Activated naive CD4-positive, alpha-beta T cell treated with anti-CD3 and anti-CD28 coated beads, Interleukin-2, amount 10 ng/mL, durations not matched to agents 5 hours and 36 hours (primary cell): ENCODE results near the gene GPR55. TPM values are rescaled to one million over a fixed set of nuclear protein-coding genes. Genes with fewer than 3 reads are reported as not detected.

Experiments
- total RNA-seq, 2 experiments: library from RNA; stranded (reverse); gene quantifications; one replicate each; pipeline ENCODE4 v1.2.3, GENCODE V29; 2021

GPR55 gene, protein sequence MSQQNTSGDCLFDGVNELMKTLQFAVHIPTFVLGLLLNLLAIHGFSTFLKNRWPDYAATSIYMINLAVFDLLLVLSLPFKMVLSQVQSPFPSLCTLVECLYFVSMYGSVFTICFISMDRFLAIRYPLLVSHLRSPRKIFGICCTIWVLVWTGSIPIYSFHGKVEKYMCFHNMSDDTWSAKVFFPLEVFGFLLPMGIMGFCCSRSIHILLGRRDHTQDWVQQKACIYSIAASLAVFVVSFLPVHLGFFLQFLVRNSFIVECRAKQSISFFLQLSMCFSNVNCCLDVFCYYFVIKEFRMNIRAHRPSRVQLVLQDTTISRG
- 1 to 10 TPM; 2.4 to 2.9 TPM for total RNA-seq

DNA sequence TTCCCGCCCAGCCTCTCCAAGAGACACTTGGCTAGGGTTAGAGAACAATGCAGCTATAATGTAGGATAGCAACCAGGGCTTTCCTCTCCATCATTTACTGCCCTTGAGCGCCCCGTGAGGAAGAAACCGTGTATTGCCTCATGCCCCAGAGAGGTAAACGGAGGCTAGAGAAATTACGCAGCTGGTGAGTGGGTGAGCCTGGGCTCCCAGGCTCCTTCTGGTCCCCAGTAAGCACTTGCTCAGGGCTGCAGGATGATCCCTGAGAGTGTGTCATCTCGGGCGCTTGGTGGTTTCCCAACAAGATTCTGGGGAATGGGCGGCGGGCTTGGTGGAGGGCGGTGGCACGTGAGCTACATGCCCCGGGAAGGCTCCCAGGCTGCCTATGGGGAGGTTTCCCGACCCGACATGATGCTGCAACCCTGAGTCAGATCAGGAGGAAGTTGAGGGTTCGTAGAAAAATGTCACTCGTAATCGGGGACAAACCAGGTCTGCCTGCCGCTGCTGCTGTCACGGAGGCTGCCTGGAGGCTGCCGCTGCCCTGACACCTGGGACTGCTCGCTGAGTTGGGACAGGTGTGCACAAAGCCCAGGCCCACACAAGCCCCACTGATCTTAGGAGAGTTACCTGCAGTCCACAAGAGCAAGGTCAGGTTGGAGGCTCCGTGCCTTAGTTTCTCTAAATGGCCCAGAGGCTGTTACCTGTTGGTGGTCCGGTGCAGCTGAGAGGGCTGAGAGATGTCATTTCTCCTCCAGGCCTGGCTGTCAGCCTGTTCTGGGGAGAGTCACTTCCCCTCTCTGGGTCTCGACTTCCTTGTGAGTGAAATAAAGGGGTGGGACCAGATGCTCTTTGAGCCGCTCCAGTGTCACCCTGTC, at the start of gene GPR55:
Gene GPR55, minus strand, starts transcription at position 773 of the 872 bp plus-strand sequence. CDS start 14,280 bp downstream, outside the sequence.

DNA sequence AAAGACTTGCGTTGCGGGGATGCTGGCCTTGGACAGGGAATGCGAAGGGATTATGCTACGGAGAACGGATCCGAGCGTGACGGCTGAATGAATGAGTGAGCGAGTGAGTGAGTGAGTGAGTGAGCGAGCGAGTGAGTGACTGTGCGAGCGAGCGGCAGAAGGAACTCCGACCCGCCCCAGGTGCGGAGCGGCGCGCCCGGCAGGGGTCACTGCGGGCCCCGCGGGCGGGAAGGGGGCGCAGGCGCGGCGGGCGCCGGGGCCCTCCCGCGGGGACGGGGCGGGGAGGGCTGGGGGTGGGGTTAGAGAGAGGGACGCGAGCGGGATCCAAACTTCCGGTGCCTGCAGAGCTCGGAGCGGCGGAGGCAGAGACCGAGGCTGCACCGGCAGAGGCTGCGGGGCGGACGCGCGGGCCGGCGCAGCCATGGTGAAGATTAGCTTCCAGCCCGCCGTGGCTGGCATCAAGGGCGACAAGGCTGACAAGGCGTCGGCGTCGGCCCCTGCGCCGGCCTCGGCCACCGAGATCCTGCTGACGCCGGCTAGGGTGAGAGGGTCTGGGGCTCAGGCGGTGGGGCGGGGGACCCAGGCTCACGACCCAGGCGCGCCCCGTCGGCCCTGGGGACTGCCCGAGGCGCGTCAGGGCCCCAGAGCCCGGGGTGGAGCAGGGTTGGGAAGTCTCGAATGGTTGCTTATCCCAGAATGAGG, 60.3 kb downstream of the GPR55 start, which contains the start of gene ITM2C:
Gene ITM2C, plus strand, starts transcription at position 338 of the 702 bp plus-strand sequence. Its CDS starts 84 bp downstream, at position 422.

Other genes with a start within 250 kb of the GPR55 start
- 100 to 1,000 TPM; 166 to 168 TPM for gene CAB39, start 212.4 kb downstream of the GPR55 start, total RNA-seq
- 10 to 100 TPM; 12.2 to 13.5 TPM for gene ITM2C, start 60.3 kb downstream of the GPR55 start, total RNA-seq
- gene SPATA3, start 70.9 kb upstream of the GPR55 start, total RNA-seq: not detected
- under 1 TPM; 0.35 to 0.65 TPM for gene C2orf72, start 112.3 kb upstream of the GPR55 start, total RNA-seq
- gene PSMD1, start 131.6 kb upstream of the GPR55 start, total RNA-seq: 10 to 100 TPM; 60.7 to 62.5 TPM
- not detected for gene HTR2B, start 199.8 kb upstream of the GPR55 start, total RNA-seq